ENCODE measurements around the gene HES7. TPM values are rescaled to one million over a fixed set of nuclear protein-coding genes. Genes with fewer than 3 reads are reported as not detected.
A peak's percentile ranks its signal among the peaks of the same experiment; 100 is the strongest.

The HES7 gene
- polyA plus RNA-seq, 4 donors, result 0.13 TPM; not detected in 3

- no peak for DNase-seq (ENCODE audit: low read depth in 4 of 4, low spot score in 2 of 4)
Measured at GRCh38 chr17:8143581-8144400, 19.9 kb upstream of the HES7 start.

- no peak for DNase-seq (ENCODE audit: low read depth in 4 of 4, low spot score in 2 of 4)
Measured at GRCh38 chr17:8142887-8143580, 19.1 kb upstream of the HES7 start.

GRCh38 chr17:8142158-8142886, 18.4 kb upstream of the HES7 start:
- no peak for DNase-seq (ENCODE audit: low read depth in 4 of 4, low spot score in 2 of 4)

GRCh38 chr17:8141741-8142140, 17.8 kb upstream of the HES7 start:
- no peak for DNase-seq (ENCODE audit: low read depth in 4 of 4, low spot score in 2 of 4)

GRCh38 chr17:8141045-8141444, 17.1 kb upstream of the HES7 start:
- no peak for DNase-seq (ENCODE audit: low read depth in 4 of 4, low spot score in 2 of 4)

GRCh38 chr17:8140065-8141029, 16.4 kb upstream of the HES7 start:
- DNase-seq (ENCODE audit: low read depth in 4 of 4, low spot score in 2 of 4), result no peak

GRCh38 chr17:8138672-8139371, 14.9 kb upstream of the HES7 start:
- DNase-seq (ENCODE audit: low read depth in 4 of 4, low spot score in 2 of 4), result peak in 3 of 4 donors; percentile 95 to 97 (median 96)

- no peak for DNase-seq (ENCODE audit: low read depth in 4 of 4, low spot score in 2 of 4)
Measured at GRCh38 chr17:8138374-8138671, 14.4 kb upstream of the HES7 start.

GRCh38 chr17:8137645-8138373, 13.9 kb upstream of the HES7 start:
- DNase-seq (ENCODE audit: low read depth in 4 of 4, low spot score in 2 of 4), result no peak

GRCh38 chr17:8133941-8134340, 10.0 kb upstream of the HES7 start:
- no peak for DNase-seq (ENCODE audit: low read depth in 4 of 4, low spot score in 2 of 4)

- DNase-seq (ENCODE audit: low read depth in 4 of 4, low spot score in 2 of 4), result no peak
Measured at GRCh38 chr17:8133399-8133798, 9.5 kb upstream of the HES7 start.

- DNase-seq (ENCODE audit: low read depth in 4 of 4, low spot score in 2 of 4), result no peak
Measured at GRCh38 chr17:8131844-8132441, 8.0 kb upstream of the HES7 start.

- DNase-seq (ENCODE audit: low read depth in 4 of 4, low spot score in 2 of 4), result no peak
Measured at GRCh38 chr17:8128125-8128784, 4.3 kb upstream of the HES7 start.

GRCh38 chr17:8126491-8127066, 2.7 kb upstream of the HES7 start:
- DNase-seq (ENCODE audit: low read depth in 4 of 4, low spot score in 2 of 4), result peak in 2 of 4 donors; percentile 16 to 59

- DNase-seq (ENCODE audit: low read depth in 4 of 4, low spot score in 2 of 4), result peak in 1 of 4 donors; percentile 19
Measured at GRCh38 chr17:8125947-8126490, 2.1 kb upstream of the HES7 start.

- DNase-seq (ENCODE audit: low read depth in 4 of 4, low spot score in 2 of 4), result peak in 1 of 4 donors; percentile 45
Measured at GRCh38 chr17:8125154-8125946, 1.4 kb upstream of the HES7 start.
